GM10266 (cell line): ENCODE data around the gene PIM3.

Experiments
- DNase-seq: peaks from one replicate; pipeline ENCODE4 v3.0.0; 2012; ENCODE audit errors: extremely low spot score
- TF ChIP-seq, protein P1 (sequence below): IDR thresholded peaks from 2 replicates; pipeline ENCODE4 v1.5.1; 2012; ENCODE audit warnings: mild to moderate bottlenecking, low read depth; ENCODE audit not compliant: control insufficient read depth, insufficient read depth; ENCODE audit errors: missing control alignments

The PIM3 gene

DNA sequence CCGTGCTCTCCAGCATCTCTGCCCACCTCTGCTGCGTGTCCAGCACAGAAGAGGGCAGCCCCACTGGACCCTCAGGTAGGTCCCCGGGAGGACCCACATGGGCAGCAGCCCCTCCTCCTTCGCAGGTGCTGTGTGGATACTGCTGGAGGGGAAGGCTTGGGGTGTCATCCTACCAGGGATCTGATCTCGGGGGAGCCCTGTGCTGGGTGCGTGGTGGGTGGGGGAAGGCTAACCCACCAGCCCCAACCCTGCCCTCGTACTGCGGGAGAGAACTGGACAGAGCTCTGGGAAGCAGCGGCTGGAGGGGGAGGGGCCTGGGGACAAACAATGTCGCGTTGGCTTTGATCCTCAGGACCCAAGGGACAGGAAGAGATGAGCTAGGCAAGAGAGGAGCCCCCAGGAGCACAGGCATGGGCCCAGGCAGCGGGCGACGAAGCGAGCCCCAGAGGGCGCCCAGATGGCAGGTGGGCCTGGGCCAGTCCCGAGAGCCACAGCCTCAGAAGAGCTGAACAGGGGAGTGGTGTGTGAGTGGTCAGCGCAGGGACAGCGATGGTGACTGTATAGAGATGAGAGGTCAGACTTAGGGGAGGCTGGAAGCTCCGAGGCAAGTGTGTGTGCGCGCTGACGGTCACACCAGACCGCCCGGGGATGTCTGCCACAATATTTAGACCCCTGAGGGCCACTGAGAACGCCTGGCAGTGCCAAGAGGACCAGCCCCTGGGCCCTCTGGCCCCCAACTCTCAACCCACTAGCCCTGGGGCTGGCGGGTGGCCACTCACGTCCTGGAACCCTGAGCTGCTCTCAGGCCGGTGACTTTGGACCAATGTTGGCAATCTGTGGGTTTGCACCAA lies 1.4 kb upstream of the PIM3 start:
- no peak for DNase-seq
- TF ChIP-seq, protein P1, sequence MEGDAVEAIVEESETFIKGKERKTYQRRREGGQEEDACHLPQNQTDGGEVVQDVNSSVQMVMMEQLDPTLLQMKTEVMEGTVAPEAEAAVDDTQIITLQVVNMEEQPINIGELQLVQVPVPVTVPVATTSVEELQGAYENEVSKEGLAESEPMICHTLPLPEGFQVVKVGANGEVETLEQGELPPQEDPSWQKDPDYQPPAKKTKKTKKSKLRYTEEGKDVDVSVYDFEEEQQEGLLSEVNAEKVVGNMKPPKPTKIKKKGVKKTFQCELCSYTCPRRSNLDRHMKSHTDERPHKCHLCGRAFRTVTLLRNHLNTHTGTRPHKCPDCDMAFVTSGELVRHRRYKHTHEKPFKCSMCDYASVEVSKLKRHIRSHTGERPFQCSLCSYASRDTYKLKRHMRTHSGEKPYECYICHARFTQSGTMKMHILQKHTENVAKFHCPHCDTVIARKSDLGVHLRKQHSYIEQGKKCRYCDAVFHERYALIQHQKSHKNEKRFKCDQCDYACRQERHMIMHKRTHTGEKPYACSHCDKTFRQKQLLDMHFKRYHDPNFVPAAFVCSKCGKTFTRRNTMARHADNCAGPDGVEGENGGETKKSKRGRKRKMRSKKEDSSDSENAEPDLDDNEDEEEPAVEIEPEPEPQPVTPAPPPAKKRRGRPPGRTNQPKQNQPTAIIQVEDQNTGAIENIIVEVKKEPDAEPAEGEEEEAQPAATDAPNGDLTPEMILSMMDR, result no peak

DNA sequence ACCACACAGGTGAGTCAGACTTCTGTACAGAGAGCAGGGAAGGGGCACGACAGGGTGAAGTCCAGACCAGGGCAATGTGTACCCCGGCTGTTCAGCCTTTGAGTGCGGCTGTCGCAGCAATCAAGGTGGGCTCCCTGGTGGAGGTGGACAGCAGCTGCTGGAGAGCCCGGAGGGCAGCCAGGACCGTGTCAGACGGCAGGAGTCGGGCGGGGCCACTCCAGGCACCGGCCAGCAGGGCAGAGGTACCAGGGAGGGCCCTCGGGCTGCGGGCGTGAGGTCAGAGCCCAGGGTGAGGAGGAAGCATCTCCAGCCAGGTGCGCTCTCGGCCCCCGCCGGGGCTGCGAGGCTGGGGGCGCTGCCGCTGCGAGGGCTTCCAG lies 802 bp upstream of the PIM3 start:
- DNase-seq, result no peak

DNA sequence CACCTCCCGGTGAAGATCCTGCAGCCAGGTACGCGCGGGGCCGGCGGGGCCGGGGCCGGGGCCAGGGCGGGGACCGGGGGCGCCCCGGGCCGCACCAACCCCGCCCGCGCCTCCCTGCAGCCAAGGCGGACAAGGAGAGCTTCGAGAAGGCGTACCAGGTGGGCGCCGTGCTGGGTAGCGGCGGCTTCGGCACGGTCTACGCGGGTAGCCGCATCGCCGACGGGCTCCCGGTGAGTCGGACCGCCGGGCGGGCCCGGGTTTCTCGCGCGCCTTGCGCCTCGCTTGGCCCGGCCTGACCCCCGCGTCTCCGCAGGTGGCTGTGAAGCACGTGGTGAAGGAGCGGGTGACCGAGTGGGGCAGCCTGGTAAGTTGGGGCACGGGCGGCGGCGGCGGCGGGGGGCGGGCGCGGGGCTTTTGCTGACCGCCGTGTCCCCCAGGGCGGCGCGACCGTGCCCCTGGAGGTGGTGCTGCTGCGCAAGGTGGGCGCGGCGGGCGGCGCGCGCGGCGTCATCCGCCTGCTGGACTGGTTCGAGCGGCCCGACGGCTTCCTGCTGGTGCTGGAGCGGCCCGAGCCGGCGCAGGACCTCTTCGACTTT lies 531 bp downstream of the PIM3 start:
- TF ChIP-seq, protein P1, result no peak
- DNase-seq, result no peak

More for the DNA sequence above, 802 bp upstream of the PIM3 start:
- TF ChIP-seq, protein P1, result no peak

DNA sequence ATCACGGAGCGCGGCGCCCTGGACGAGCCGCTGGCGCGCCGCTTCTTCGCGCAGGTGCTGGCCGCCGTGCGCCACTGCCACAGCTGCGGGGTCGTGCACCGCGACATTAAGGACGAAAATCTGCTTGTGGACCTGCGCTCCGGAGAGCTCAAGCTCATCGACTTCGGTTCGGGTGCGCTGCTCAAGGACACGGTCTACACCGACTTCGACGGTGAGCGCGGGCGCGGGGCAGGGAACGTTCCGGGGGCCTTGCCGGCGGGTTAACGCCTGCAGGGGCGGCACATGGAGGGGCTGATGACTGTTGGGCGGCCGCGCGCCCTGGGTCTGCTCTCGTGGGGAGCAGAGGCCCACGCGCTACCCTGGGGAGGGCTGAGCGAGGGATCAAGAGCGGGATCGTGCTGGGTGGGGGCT lies 1.0 kb downstream of the PIM3 start:
- DNase-seq, result no peak

DNA sequence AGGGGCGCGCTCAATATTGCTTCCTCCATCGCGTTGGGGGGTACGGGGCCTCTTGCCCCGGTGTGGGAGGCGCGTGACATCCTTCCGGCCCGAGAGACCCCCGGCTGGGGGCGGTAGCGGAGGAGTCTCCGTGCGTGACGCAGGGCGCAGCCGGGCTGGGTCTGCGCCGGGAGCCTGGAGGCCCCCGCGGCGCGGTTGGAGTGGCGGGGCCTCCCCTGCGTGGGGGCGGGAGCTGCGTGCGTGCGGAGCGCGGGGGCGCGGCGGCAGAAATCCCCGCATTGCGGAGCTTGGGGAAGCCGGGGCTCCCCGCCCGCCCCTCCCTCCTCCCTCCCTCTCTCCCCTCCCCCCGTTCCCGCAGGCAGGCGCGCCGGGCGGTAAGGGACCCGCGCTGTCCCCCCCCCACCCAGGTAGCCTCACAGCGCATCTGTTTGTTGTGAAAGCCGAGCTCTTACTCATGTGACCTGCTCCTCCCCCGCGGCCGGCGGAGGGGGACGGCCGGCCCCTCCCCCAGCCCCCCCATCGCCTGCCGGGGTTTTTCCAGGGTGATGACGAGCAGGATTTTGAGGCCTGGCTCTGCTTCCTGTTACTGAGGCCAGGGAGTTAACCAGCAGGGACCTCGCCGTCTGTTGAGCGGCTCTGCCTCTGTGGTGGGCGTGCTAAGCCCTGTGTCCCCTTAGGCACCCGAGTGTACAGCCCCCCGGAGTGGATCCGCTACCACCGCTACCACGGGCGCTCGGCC lies 1.6 kb downstream of the PIM3 start:
- peak; percentile 92 for DNase-seq
- TF ChIP-seq, protein P1, result no peak

More for the DNA sequence above, 1.0 kb downstream of the PIM3 start:
- TF ChIP-seq, protein P1, result no peak

DNA sequence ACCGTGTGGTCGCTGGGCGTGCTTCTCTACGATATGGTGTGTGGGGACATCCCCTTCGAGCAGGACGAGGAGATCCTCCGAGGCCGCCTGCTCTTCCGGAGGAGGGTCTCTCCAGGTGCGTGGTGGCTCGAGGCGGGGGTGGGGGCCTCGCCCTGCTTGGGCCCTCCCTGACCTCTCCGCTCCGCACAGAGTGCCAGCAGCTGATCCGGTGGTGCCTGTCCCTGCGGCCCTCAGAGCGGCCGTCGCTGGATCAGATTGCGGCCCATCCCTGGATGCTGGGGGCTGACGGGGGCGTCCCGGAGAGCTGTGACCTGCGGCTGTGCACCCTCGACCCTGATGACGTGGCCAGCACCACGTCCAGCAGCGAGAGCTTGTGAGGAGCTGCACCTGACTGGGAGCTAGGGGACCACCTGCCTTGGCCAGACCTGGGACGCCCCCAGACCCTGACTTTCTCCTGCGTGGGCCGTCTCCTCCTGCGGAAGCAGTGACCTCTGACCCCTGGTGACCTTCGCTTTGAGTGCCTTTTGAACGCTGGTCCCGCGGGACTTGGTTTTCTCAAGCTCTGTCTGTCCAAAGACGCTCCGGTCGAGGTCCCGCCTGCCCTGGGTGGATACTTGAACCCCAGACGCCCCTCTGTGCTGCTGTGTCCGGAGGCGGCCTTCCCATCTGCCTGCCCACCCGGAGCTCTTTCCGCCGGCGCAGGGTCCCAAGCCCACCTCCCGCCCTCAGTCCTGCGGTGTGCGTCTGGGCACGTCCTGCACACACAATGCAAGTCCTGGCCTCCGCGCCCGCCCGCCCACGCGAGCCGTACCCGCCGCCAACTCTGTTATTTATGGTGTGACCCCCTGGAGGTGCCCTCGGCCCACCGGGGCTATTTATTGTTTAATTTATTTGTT lies 2.4 kb downstream of the PIM3 start:
- TF ChIP-seq, protein P1, result no peak
- DNase-seq, result no peak
